ENCODE results near the gene RPTN. TPM values are rescaled to one million over a fixed set of nuclear protein-coding genes. Genes with fewer than 3 reads are reported as not detected.

Gene RPTN
- total and polyA plus RNA-seq, 4 donors: not detected

GRCh38 chr1:152166966-152167365 is 7.9 kb upstream of the RPTN start:
- H3K27me3 ChIP-seq (ENCODE audit: control insufficient read depth, insufficient read depth, low read length): no peaks in the 10 kb centered on the region
- H3K4me1 ChIP-seq (ENCODE audit: control insufficient read depth, insufficient read depth, low read length): no peaks in the 10 kb centered on the region
- DNase-seq (ENCODE audit: low read depth in 4 of 6, low spot score in 6 of 6): no peak
- no peak overlapping the region for H3K4me3 ChIP-seq (ENCODE audit: low read depth, low read length)
- 44% methylated on average over 1 of the region's 1 CpG for WGBS (ENCODE audit: insufficient coverage)
- H3K27ac ChIP-seq (ENCODE audit: low read depth, low read length): no peak overlapping the region
- no peaks in the 10 kb centered on the region for H3K36me3 ChIP-seq (ENCODE audit: control insufficient read depth, insufficient read depth, low read length)
- H3K9me3 ChIP-seq (ENCODE audit: control insufficient read depth, insufficient read depth, low read length): no peaks in the 10 kb centered on the region

GRCh38 chr1:152165286-152166077 is 6.5 kb upstream of the RPTN start:
- WGBS (ENCODE audit: insufficient coverage): no CpG with 5 or more reads among the region's 4 CpGs
- DNase-seq (ENCODE audit: low read depth in 4 of 6, low spot score in 6 of 6): no peak
- no peaks in the 10 kb centered on the region for H3K36me3 ChIP-seq (ENCODE audit: control insufficient read depth, insufficient read depth, low read length)
- no peaks in the 10 kb centered on the region for H3K27me3 ChIP-seq (ENCODE audit: control insufficient read depth, insufficient read depth, low read length)
- no peak overlapping the region for H3K27ac ChIP-seq (ENCODE audit: low read depth, low read length)
- H3K4me1 ChIP-seq (ENCODE audit: control insufficient read depth, insufficient read depth, low read length): no peaks in the 10 kb centered on the region
- H3K9me3 ChIP-seq (ENCODE audit: control insufficient read depth, insufficient read depth, low read length): no peaks in the 10 kb centered on the region
- H3K4me3 ChIP-seq (ENCODE audit: low read depth, low read length): no peak overlapping the region

- Histone ChIP-seq H3K36me3 (ENCODE audit: control insufficient read depth, insufficient read depth, low read length) (no peaks in the 10 kb centered on the region), H3K9me3 (ENCODE audit: control insufficient read depth, insufficient read depth, low read length) (no peaks in the 10 kb centered on the region), H3K4me1 (ENCODE audit: control insufficient read depth, insufficient read depth, low read length) (no peaks in the 10 kb centered on the region), H3K27ac (ENCODE audit: low read depth, low read length) (no peak overlapping the region), H3K27me3 (ENCODE audit: control insufficient read depth, insufficient read depth, low read length) (no peaks in the 10 kb centered on the region), H3K4me3 (ENCODE audit: low read depth, low read length) (no peak overlapping the region)
- DNase-seq (ENCODE audit: low read depth in 4 of 6, low spot score in 6 of 6): no peak
- WGBS (ENCODE audit: insufficient coverage): 86% methylated on average over 2 of the region's 2 CpGs
Observed at GRCh38 chr1:152164517-152165136, 5.6 kb upstream of the RPTN start.

- Histone ChIP-seq H3K4me3 (ENCODE audit: low read depth, low read length) (no peak overlapping the region), H3K36me3 (ENCODE audit: control insufficient read depth, insufficient read depth, low read length) (no peaks in the 10 kb centered on the region), H3K4me1 (ENCODE audit: control insufficient read depth, insufficient read depth, low read length) (no peaks in the 10 kb centered on the region), H3K9me3 (ENCODE audit: control insufficient read depth, insufficient read depth, low read length) (no peaks in the 10 kb centered on the region), H3K27me3 (ENCODE audit: control insufficient read depth, insufficient read depth, low read length) (no peaks in the 10 kb centered on the region), H3K27ac (ENCODE audit: low read depth, low read length) (no peak overlapping the region)
- peak in 1 of 6 donors; percentile 32 for DNase-seq (ENCODE audit: low read depth in 4 of 6, low spot score in 6 of 6)
- no CpG with 5 or more reads among the region's 1 CpG for WGBS (ENCODE audit: insufficient coverage)
Observed at GRCh38 chr1:152162792-152163463, 3.9 kb upstream of the RPTN start.

GRCh38 chr1:152160576-152160975 is 1.5 kb upstream of the RPTN start:
- H3K36me3 ChIP-seq (ENCODE audit: control insufficient read depth, insufficient read depth, low read length): no peaks in the 10 kb centered on the region
- H3K9me3 ChIP-seq (ENCODE audit: control insufficient read depth, insufficient read depth, low read length): no peaks in the 10 kb centered on the region
- no peaks in the 10 kb centered on the region for H3K27me3 ChIP-seq (ENCODE audit: control insufficient read depth, insufficient read depth, low read length)
- H3K27ac ChIP-seq (ENCODE audit: low read depth, low read length): no peak overlapping the region
- no peaks in the 10 kb centered on the region for H3K4me1 ChIP-seq (ENCODE audit: control insufficient read depth, insufficient read depth, low read length)
- DNase-seq (ENCODE audit: low read depth in 4 of 6, low spot score in 6 of 6): no peak
- no peak overlapping the region for H3K4me3 ChIP-seq (ENCODE audit: low read depth, low read length)
- 77% methylated on average over 3 of the region's 3 CpGs for WGBS (ENCODE audit: insufficient coverage)

- 92% methylated on average over 3 of the region's 3 CpGs for WGBS (ENCODE audit: insufficient coverage)
- Histone ChIP-seq H3K27ac (ENCODE audit: low read depth, low read length) (no peak overlapping the region), H3K36me3 (ENCODE audit: control insufficient read depth, insufficient read depth, low read length) (no peaks in the 10 kb centered on the region), H3K4me1 (ENCODE audit: control insufficient read depth, insufficient read depth, low read length) (no peaks in the 10 kb centered on the region), H3K4me3 (ENCODE audit: low read depth, low read length) (no peak overlapping the region), H3K27me3 (ENCODE audit: control insufficient read depth, insufficient read depth, low read length) (no peaks in the 10 kb centered on the region), H3K9me3 (ENCODE audit: control insufficient read depth, insufficient read depth, low read length) (no peaks in the 10 kb centered on the region)
- no peak for DNase-seq (ENCODE audit: low read depth in 4 of 6, low spot score in 6 of 6)
Observed at GRCh38 chr1:152153996-152154395, 5.0 kb downstream of the RPTN start.

- Histone ChIP-seq H3K9me3 (ENCODE audit: control insufficient read depth, insufficient read depth, low read length) (peaks cover 5% of the 10 kb centered on the region), H3K4me1 (ENCODE audit: control insufficient read depth, insufficient read depth, low read length) (no peaks in the 10 kb centered on the region), H3K36me3 (ENCODE audit: control insufficient read depth, insufficient read depth, low read length) (no peaks in the 10 kb centered on the region), H3K27ac (ENCODE audit: low read depth, low read length) (no peak overlapping the region), H3K4me3 (ENCODE audit: low read depth, low read length) (no peak overlapping the region), H3K27me3 (ENCODE audit: control insufficient read depth, insufficient read depth, low read length) (no peaks in the 10 kb centered on the region)
- 73% methylated on average over 1 of the region's 2 CpGs for WGBS (ENCODE audit: insufficient coverage)
- DNase-seq (ENCODE audit: low read depth in 4 of 6, low spot score in 6 of 6): no peak
Observed at GRCh38 chr1:152151646-152152045, 7.4 kb downstream of the RPTN start.

- H3K4me1 ChIP-seq (ENCODE audit: control insufficient read depth, insufficient read depth, low read length): no peaks in the 10 kb centered on the region
- no peaks in the 10 kb centered on the region for H3K36me3 ChIP-seq (ENCODE audit: control insufficient read depth, insufficient read depth, low read length)
- WGBS (ENCODE audit: insufficient coverage): no CpG with 5 or more reads among the region's 1 CpG
- no peaks in the 10 kb centered on the region for H3K27me3 ChIP-seq (ENCODE audit: control insufficient read depth, insufficient read depth, low read length)
- DNase-seq (ENCODE audit: low read depth in 4 of 6, low spot score in 6 of 6): no peak
- H3K9me3 ChIP-seq (ENCODE audit: control insufficient read depth, insufficient read depth, low read length): peaks cover 5% of the 10 kb centered on the region
- H3K27ac ChIP-seq (ENCODE audit: low read depth, low read length): no peak overlapping the region
- H3K4me3 ChIP-seq (ENCODE audit: low read depth, low read length): no peak overlapping the region
Observed at GRCh38 chr1:152148981-152149380, 10.0 kb downstream of the RPTN start.

GRCh38 chr1:152148051-152148450 is 11.0 kb downstream of the RPTN start:
- H3K27me3 ChIP-seq (ENCODE audit: control insufficient read depth, insufficient read depth, low read length): no peaks in the 10 kb centered on the region
- H3K9me3 ChIP-seq (ENCODE audit: control insufficient read depth, insufficient read depth, low read length): peaks cover 5% of the 10 kb centered on the region
- no peak for DNase-seq (ENCODE audit: low read depth in 4 of 6, low spot score in 6 of 6)
- no peaks in the 10 kb centered on the region for H3K4me1 ChIP-seq (ENCODE audit: control insufficient read depth, insufficient read depth, low read length)
- no peak overlapping the region for H3K4me3 ChIP-seq (ENCODE audit: low read depth, low read length)
- no peaks in the 10 kb centered on the region for H3K36me3 ChIP-seq (ENCODE audit: control insufficient read depth, insufficient read depth, low read length)
- H3K27ac ChIP-seq (ENCODE audit: low read depth, low read length): no peak overlapping the region
- WGBS (ENCODE audit: insufficient coverage): 69% methylated on average over 3 of the region's 3 CpGs
